GM21576 (cell line): ENCODE results near the gene PIERCE2.
"Not testable (repeated sequence)": the region's sequence is repeated elsewhere in the genome, so short reads cannot be mapped to it uniquely, and the experiment has no call there.

Experiments used
- ATAC-seq: cut with Tn5 transposase; IDR thresholded peaks from one replicate; pipeline ENCODE4 v1.9.1; 2021; ENCODE audit warnings: mild to moderate bottlenecking, moderate library complexity; ENCODE audit not compliant: unreplicated experiment

Gene PIERCE2

GRCh38 chr15:55422089-55422488, 13.8 kb downstream of the PIERCE2 start:
- no peak for ATAC-seq

DNA sequence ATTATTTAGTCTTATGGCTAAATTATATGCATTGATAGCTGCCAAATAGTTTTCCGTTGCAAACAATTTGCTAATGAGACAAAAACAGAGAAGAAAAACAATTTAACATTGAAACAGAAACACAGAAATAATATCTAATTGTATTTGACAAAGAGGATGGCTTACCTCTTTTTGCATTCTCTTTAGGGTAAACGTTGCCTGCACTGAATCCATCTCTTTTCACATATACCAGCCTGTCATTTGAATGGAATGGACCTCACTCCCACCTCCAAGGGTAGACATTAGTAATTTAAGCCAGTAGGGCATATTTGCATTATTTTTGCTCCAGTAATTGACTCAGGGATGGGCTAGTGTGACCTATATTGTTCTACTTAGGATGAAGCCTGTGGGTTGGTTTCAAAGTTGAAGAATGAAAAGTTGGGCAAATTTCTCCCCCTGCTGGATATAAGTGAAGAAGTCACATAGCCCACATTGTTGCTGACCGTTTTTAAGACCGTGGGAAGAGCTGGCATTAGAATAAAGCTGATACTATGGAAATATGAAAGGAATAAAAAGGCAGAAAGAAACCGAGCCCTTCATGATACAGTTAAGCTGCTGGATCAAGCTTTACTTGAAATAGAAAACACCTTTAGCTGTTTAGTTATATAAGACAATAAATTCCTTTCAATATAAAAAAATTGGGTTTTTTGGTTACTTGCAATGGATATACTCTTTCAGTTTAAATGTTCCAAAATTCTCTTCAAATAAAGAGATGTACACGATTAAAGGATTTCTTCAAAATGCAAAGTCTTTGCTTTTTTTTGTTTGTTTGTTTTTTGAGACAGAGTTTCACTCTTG, 26.9 kb downstream of the PIERCE2 start:
- ATAC-seq, result no peak

DNA sequence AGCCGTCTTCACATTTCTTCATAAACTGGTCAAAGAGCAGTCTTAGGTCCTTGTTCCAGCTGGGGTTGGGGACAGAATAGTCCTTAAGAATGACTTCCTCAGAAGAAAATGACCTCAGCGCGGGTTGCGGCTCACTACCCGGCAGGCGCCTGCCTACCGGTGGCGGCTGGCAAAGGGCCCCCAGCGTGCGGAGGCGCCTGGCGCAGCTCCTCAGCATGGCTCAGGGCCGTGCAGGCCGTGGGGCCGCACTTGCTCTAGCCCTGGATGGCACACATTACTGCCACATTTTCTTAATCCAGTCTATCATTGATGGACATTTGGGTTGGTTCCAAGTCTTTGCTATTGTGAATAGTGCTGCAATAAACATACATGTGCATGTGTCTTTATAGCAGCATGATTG, 34.8 kb downstream of the PIERCE2 start:
- not testable (repeated sequence) for ATAC-seq

DNA sequence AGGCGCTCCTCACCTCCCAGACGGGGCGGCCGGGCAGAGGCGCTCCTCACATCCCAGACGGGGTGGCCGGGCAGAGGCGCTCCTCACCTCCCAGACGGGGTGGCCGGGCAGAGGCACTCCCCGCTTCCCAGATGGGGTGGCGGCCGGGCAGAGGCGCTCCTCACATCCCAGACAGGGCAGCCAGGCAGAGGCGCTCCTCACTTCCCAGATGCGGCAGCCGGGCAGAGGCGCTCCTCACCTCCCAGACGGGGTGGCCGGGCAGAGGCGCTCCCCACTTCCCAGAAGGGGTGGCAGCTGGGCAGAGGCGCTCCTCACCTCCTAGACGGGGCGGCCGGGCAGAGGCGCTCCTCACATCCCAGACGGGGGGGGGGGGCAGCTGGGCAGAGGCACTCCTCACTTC, 37.6 kb downstream of the PIERCE2 start:
- not testable (repeated sequence) for ATAC-seq

GRCh38 chr15:55446379-55447029, 38.2 kb downstream of the PIERCE2 start:
- not testable (repeated sequence) for ATAC-seq

GRCh38 chr15:55447030-55447394, 38.7 kb downstream of the PIERCE2 start:
- not testable (repeated sequence) for ATAC-seq

- no peak for ATAC-seq
These were observed 49.2 kb downstream of the PIERCE2 start for GRCh38 chr15:55457401-55458022.

DNA sequence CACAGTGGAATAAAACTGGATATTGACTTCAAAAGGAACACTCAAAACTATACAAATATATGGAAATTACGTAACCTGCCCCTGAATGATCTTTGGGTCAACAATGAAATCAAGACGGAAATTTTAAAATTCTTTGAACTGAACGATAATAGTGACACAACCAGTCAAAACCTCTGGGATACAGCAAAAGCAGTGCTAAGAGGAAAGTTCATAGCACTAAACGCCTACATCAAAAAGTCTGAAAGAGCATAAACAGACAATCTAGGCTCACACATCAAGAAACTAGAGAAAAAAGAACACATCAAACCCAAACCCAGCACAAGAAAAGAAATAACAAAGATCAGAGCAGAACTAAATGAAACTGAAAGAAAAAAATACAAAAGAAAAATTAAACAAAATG, 53.2 kb downstream of the PIERCE2 start:
- ATAC-seq, result no peak

- no peak for ATAC-seq
These were observed 60.0 kb downstream of the PIERCE2 start for GRCh38 chr15:55468321-55468720.
